HCT116 (cell line): ENCODE data around the gene ZNF486. TPM values are rescaled to one million over a fixed set of nuclear protein-coding genes. Genes with fewer than 3 reads are reported as not detected.

Experiments used
- ATAC-seq: fragments of 200-7000 bp; cut with Tn5 transposase; 2 replicates; pipeline ENCODE4 v1.9.1; 2020; ENCODE audit warnings: mild to moderate bottlenecking, moderate library complexity
- BruUV-seq: library from RNA; stranded (reverse); fragments of 400-500 nt; replicated peaks from 2 replicates; lab custom pipeline; 2021; lab: Mats Ljungman, UMichigan
- CTCF ChIA-PET: fragments of 300-600 bp; sonication (Branson Sonifier 250); formaldehyde crosslinking; loops from one replicate; lab custom pipeline; 2021; ENCODE audit warnings: antibody characterized with exemption; lab: Charles Lee
- POLR2A ChIA-PET: fragments of 300-600, 350-600 bp; sonication (Branson Sonifier 250); formaldehyde crosslinking; loops from one replicate; lab custom pipeline; 2021; ENCODE audit warnings: antibody characterized with exemption; lab: Charles Lee
- RAD21 ChIA-PET, 2 experiments: fragments of 300-600 bp; sonication (Branson Sonifier 250); formaldehyde crosslinking; loops; one replicate each; lab custom pipeline; 2023; ENCODE audit warnings: low total read pairs in 2 of 2; ENCODE audit not compliant: uncharacterized antibody in 2 of 2, unreplicated experiment in 2 of 2, low non-redundant PET in 1 of 2; lab: Charles Lee
- DNase-seq: peaks from one replicate; pipeline ENCODE4 v3.0.0-alpha.2; 2010; ENCODE audit warnings: low read depth, low spot score
- H2AFZ ChIP-seq: fragments of 200-600 bp; shearing (Covaris generic), sonication (generic); 2 replicates; pipeline ENCODE4 v1.6.1; 2017; ENCODE audit warnings: low read depth, mixed run types, mixed read lengths, antibody characterized with exemption, low read length; ENCODE audit not compliant: poor library complexity, severe bottlenecking
- H3K27ac ChIP-seq: 2 replicates; pipeline ENCODE4 v1.5.1; 2012; ENCODE audit warnings: low read depth, low read length
- H3K27me3 ChIP-seq: fragments of 200-600 bp; sonication (generic); 2 replicates; pipeline ENCODE4 v1.6.1; 2016; ENCODE audit warnings: mixed run types, low read length, mixed read lengths; ENCODE audit not compliant: insufficient read depth
- H3K36me3 ChIP-seq, 2 experiments: fragments of 200-500 bp in 1 of 2; fragments of 200-600 bp in 1 of 2; sonication (Bioruptor generic) in 1 of 2; sonication (generic) in 1 of 2; 2 replicates each; pipeline versions ENCODE4 v1.5.1 to v1.6.1; 2014 to 2016; ENCODE audit warnings: low read length in 2 of 2, inconsistent platforms in 1 of 2, mixed read lengths in 1 of 2, mixed run types in 1 of 2; ENCODE audit not compliant: insufficient read depth in 2 of 2, control insufficient read depth in 1 of 2
- H3K4me1 ChIP-seq, 2 experiments: fragments of 200-600 bp in 1 of 2; sonication (generic) in 1 of 2; 2 replicates each; pipeline versions ENCODE4 v1.5.1 to v1.6.1; 2012 to 2017; ENCODE audit warnings: low read length in 2 of 2, inconsistent platforms in 1 of 2, mild to moderate bottlenecking in 1 of 2, mixed read lengths in 1 of 2, mixed run types in 1 of 2, moderate library complexity in 1 of 2; ENCODE audit not compliant: insufficient read depth in 2 of 2, control insufficient read depth in 1 of 2
- H3K4me2 ChIP-seq: fragments of 200-600 bp; sonication (generic); 2 replicates; pipeline ENCODE4 v1.6.1; 2017; ENCODE audit warnings: mixed run types, low read length, mixed read lengths
- H3K4me3 ChIP-seq, 2 experiments: fragments of 200-600 bp in 1 of 2; sonication (generic) in 1 of 2; replicated peaks in 1 of 2; 2 replicates each; pipeline ENCODE4 v1.5.1; 2011 to 2016; ENCODE audit warnings: low read length in 2 of 2, control low read depth in 1 of 2, low read depth in 1 of 2, mild to moderate bottlenecking in 1 of 2, mixed read lengths in 1 of 2, mixed run types in 1 of 2
- H3K79me2 ChIP-seq: fragments of 200-600 bp; sonication (generic); 2 replicates; pipeline ENCODE4 v1.6.1; 2017; ENCODE audit warnings: mild to moderate bottlenecking, mixed run types, low read length, moderate library complexity, mixed read lengths; ENCODE audit not compliant: insufficient read depth
- H3K9ac ChIP-seq: fragments of 200-600 bp; sonication (generic); 2 replicates; pipeline ENCODE4 v1.6.1; 2016; ENCODE audit warnings: low read length, mixed read lengths
- H3K9me2 ChIP-seq: fragments of 200-600 bp; sonication (generic), shearing (Covaris generic); 2 replicates; pipeline ENCODE4 v1.6.1; 2017; ENCODE audit warnings: mixed run types, mild to moderate bottlenecking, moderate library complexity; ENCODE audit not compliant: insufficient read depth
- H3K9me3 ChIP-seq, 2 experiments: fragments of 200-500 bp in 1 of 2; fragments of 200-600 bp in 1 of 2; sonication (Bioruptor generic) in 1 of 2; sonication (generic) in 1 of 2; 2 replicates each; pipeline ENCODE4 v1.6.1; 2014 to 2017; ENCODE audit warnings: low read length in 2 of 2, mixed read lengths in 2 of 2, inconsistent platforms in 1 of 2, low read depth in 1 of 2, mild to moderate bottlenecking in 1 of 2, mixed run types in 1 of 2, moderate library complexity in 1 of 2; ENCODE audit not compliant: control insufficient read depth in 1 of 2, insufficient read depth in 1 of 2
- H4K20me1 ChIP-seq: fragments of 200-600 bp; sonication (generic), shearing (Covaris generic); 2 replicates; pipeline ENCODE4 v1.6.1; 2017; ENCODE audit warnings: mixed run types, mild to moderate bottlenecking, moderate library complexity; ENCODE audit not compliant: insufficient read depth
- CBX3 ChIP-seq: IDR thresholded peaks from 2 replicates; pipeline ENCODE4 v1.6.1; 2012; ENCODE audit warnings: low read depth
- EGR1 ChIP-seq: IDR thresholded peaks from 2 replicates; pipeline ENCODE4 v1.6.1; 2012; ENCODE audit warnings: low read depth
- ELF1 ChIP-seq: IDR thresholded peaks from 2 replicates; pipeline ENCODE4 v1.6.1; 2012; ENCODE audit warnings: low read depth, borderline replicate concordance
- EZH2phosphoT487 ChIP-seq: fragments of 200-600 bp; IDR thresholded peaks from 2 replicates; pipeline ENCODE4 v1.6.1; 2018; ENCODE audit warnings: antibody characterized with exemption, borderline replicate concordance
- JUND ChIP-seq: IDR thresholded peaks from 2 replicates; pipeline ENCODE4 v1.6.1; 2012
- POLR2A ChIP-seq: IDR thresholded peaks from 2 replicates; pipeline ENCODE4 v1.7.0; 2011; ENCODE audit warnings: borderline replicate concordance; ENCODE audit not compliant: insufficient read depth, insufficient read length; ENCODE audit errors: extremely low read depth
- POLR2AphosphoS5 ChIP-seq: IDR thresholded peaks from 2 replicates; pipeline ENCODE4 v1.6.1; 2011; ENCODE audit warnings: mild to moderate bottlenecking, low read depth, low read length, moderate library complexity
- SIN3A ChIP-seq: IDR thresholded peaks from 2 replicates; pipeline ENCODE4 v1.6.1; 2012; ENCODE audit warnings: low read depth
- SP1 ChIP-seq: IDR thresholded peaks from 2 replicates; pipeline ENCODE4 v1.6.1; 2012; ENCODE audit warnings: low read depth
- SRF ChIP-seq: IDR thresholded peaks from 2 replicates; pipeline ENCODE4 v1.6.1; 2012; ENCODE audit warnings: low read depth
- TCF7L2 ChIP-seq: IDR thresholded peaks from 2 replicates; pipeline ENCODE4 v1.7.0; 2011; ENCODE audit warnings: borderline replicate concordance, inconsistent platforms; ENCODE audit not compliant: insufficient read depth, insufficient read length; ENCODE audit errors: extremely low read depth
- YY1 ChIP-seq: IDR thresholded peaks from 2 replicates; pipeline ENCODE4 v1.6.1; 2011; ENCODE audit warnings: low read length, low read depth, moderate library complexity, mild to moderate bottlenecking; ENCODE audit not compliant: insufficient replicate concordance; ENCODE audit errors: extremely low read depth
- ZFX ChIP-seq: fragments of 450-650 bp; IDR thresholded peaks from 2 replicates; pipeline ENCODE4 v1.6.1; 2017
- intact Hi-C: fragments of 100-400 bp; cut with micrococcal nuclease; formaldehyde crosslinking; loops from 2 replicates; pipeline ENCODE4 v1.10.0; 2022
- total RNA-seq: library from RNA; stranded (reverse); gene quantifications from one replicate; pipeline ENCODE4 v1.2.1, GENCODE V29; 2021; ENCODE audit not compliant: unreplicated experiment
- TF ChIP-seq, protein P1 (sequence below), 3 experiments: fragments of 200-600 bp in 1 of 3; sonication (generic) in 1 of 3; IDR thresholded peaks in 2 of 3; conservative IDR thresholded peaks in 1 of 3; 2 replicates each; pipeline ENCODE4 v1.5.1; 2012 to 2017; ENCODE audit warnings: low read depth in 2 of 3, low read length in 2 of 3, antibody characterized with exemption in 1 of 3, borderline replicate concordance in 1 of 3, control low read depth in 1 of 3, mild to moderate bottlenecking in 1 of 3, mixed read lengths in 1 of 3, mixed run types in 1 of 3, moderate library complexity in 1 of 3; ENCODE audit not compliant: insufficient read depth in 1 of 3
- TF ChIP-seq, protein P2 (sequence below): IDR thresholded peaks from 2 replicates; pipeline ENCODE4 v1.6.1; 2012
- TF ChIP-seq, protein P3 (sequence below): IDR thresholded peaks from 2 replicates; pipeline ENCODE4 v1.6.1; 2012
- TF ChIP-seq, protein P4 (sequence below): IDR thresholded peaks from 2 replicates; pipeline ENCODE4 v1.6.1; 2012; ENCODE audit warnings: low read depth
- TF ChIP-seq, protein P5 (sequence below): IDR thresholded peaks from 2 replicates; pipeline ENCODE4 v1.6.1; 2011; ENCODE audit warnings: mild to moderate bottlenecking, low read length, moderate library complexity; ENCODE audit not compliant: insufficient replicate concordance; ENCODE audit errors: extremely low read depth

The ZNF486 gene
- total RNA-seq, 1 experiment from 2014 or later, result not detected

DNA sequence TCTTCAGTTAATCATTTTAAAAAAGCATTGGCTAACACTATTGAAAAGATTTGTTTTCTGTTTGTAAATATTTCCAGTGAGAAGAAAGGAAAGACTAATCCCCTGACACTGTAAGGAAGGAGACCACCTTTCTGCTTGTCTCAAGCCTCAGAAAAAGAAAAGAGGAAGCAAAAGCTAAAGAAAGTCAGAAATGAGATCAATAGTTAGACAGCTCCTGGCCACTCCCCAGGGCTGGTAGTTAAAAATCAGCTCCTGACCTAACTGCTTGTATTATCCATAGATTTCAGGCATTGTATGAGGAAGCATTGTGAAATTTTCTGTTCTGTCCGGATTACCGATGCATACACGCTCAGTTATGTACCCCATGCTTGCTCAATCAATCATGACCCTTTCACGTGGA, 76.6 kb downstream of the ZNF486 start:
- H3K9me2 ChIP-seq, result no peaks in the 10 kb centered on the region
- no peaks in the 10 kb centered on the region for H3K4me1 ChIP-seq
- ChIA-PET POLR2A (no interaction called here), RAD21 (no interaction called here), CTCF (no interaction called here)
- H4K20me1 ChIP-seq, result no peaks in the 10 kb centered on the region
- no peaks in the 10 kb centered on the region for H3K27me3 ChIP-seq
- H3K9ac ChIP-seq, result no peak overlapping the region
- no peak for TF ChIP-seq POLR2A
- TF ChIP-seq SIN3A, result no peak
- TF ChIP-seq, protein P1, sequence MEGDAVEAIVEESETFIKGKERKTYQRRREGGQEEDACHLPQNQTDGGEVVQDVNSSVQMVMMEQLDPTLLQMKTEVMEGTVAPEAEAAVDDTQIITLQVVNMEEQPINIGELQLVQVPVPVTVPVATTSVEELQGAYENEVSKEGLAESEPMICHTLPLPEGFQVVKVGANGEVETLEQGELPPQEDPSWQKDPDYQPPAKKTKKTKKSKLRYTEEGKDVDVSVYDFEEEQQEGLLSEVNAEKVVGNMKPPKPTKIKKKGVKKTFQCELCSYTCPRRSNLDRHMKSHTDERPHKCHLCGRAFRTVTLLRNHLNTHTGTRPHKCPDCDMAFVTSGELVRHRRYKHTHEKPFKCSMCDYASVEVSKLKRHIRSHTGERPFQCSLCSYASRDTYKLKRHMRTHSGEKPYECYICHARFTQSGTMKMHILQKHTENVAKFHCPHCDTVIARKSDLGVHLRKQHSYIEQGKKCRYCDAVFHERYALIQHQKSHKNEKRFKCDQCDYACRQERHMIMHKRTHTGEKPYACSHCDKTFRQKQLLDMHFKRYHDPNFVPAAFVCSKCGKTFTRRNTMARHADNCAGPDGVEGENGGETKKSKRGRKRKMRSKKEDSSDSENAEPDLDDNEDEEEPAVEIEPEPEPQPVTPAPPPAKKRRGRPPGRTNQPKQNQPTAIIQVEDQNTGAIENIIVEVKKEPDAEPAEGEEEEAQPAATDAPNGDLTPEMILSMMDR (IDR thresholded peaks at IDR 0.05 in 2 of 3, conservative IDR thresholded peaks at IDR 0.05 in 1 of 3; ENCODE audit: borderline replicate concordance in 1 of 3, insufficient read depth in 1 of 3, low read depth in 2 of 3, low read length in 2 of 3), result no peak
- no peak for TF ChIP-seq EZH2phosphoT487
- no peak for TF ChIP-seq CBX3
- TF ChIP-seq, protein P2, sequence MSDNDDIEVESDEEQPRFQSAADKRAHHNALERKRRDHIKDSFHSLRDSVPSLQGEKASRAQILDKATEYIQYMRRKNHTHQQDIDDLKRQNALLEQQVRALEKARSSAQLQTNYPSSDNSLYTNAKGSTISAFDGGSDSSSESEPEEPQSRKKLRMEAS, result no peak
- TF ChIP-seq, protein P3, sequence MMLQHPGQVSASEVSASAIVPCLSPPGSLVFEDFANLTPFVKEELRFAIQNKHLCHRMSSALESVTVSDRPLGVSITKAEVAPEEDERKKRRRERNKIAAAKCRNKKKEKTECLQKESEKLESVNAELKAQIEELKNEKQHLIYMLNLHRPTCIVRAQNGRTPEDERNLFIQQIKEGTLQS, result no peak
- no peak for TF ChIP-seq POLR2AphosphoS5
- TF ChIP-seq, protein P4, sequence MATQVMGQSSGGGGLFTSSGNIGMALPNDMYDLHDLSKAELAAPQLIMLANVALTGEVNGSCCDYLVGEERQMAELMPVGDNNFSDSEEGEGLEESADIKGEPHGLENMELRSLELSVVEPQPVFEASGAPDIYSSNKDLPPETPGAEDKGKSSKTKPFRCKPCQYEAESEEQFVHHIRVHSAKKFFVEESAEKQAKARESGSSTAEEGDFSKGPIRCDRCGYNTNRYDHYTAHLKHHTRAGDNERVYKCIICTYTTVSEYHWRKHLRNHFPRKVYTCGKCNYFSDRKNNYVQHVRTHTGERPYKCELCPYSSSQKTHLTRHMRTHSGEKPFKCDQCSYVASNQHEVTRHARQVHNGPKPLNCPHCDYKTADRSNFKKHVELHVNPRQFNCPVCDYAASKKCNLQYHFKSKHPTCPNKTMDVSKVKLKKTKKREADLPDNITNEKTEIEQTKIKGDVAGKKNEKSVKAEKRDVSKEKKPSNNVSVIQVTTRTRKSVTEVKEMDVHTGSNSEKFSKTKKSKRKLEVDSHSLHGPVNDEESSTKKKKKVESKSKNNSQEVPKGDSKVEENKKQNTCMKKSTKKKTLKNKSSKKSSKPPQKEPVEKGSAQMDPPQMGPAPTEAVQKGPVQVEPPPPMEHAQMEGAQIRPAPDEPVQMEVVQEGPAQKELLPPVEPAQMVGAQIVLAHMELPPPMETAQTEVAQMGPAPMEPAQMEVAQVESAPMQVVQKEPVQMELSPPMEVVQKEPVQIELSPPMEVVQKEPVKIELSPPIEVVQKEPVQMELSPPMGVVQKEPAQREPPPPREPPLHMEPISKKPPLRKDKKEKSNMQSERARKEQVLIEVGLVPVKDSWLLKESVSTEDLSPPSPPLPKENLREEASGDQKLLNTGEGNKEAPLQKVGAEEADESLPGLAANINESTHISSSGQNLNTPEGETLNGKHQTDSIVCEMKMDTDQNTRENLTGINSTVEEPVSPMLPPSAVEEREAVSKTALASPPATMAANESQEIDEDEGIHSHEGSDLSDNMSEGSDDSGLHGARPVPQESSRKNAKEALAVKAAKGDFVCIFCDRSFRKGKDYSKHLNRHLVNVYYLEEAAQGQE, result no peak
- TF ChIP-seq SRF, result no peak
- no peak for TF ChIP-seq EGR1
- TF ChIP-seq ZFX, result no peak
- TF ChIP-seq ELF1, result no peak
- TF ChIP-seq YY1, result no peak
- TF ChIP-seq TCF7L2, result no peak
- TF ChIP-seq SP1, result no peak
- TF ChIP-seq, protein P5, sequence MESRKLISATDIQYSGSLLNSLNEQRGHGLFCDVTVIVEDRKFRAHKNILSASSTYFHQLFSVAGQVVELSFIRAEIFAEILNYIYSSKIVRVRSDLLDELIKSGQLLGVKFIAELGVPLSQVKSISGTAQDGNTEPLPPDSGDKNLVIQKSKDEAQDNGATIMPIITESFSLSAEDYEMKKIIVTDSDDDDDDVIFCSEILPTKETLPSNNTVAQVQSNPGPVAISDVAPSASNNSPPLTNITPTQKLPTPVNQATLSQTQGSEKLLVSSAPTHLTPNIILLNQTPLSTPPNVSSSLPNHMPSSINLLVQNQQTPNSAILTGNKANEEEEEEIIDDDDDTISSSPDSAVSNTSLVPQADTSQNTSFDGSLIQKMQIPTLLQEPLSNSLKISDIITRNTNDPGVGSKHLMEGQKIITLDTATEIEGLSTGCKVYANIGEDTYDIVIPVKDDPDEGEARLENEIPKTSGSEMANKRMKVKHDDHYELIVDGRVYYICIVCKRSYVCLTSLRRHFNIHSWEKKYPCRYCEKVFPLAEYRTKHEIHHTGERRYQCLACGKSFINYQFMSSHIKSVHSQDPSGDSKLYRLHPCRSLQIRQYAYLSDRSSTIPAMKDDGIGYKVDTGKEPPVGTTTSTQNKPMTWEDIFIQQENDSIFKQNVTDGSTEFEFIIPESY, result no peak
- TF ChIP-seq JUND, result no peak
- no peak for DNase-seq
- H3K79me2 ChIP-seq, result no peaks in the 10 kb centered on the region
- no peak for ATAC-seq
- BruUV-seq, result no TSS peak
- H3K27ac ChIP-seq, result no peak overlapping the region
- H3K4me3 ChIP-seq, result no peak overlapping the region
- intact Hi-C loops, result no loop called here
- H2AFZ ChIP-seq, result no peak overlapping the region
- H3K36me3 ChIP-seq, result no peaks in the 10 kb centered on the region
- H3K4me2 ChIP-seq, result no peak overlapping the region
- peaks cover 13% of the 10 kb centered on the region in 2 experiments; a peak in 2 of 4 replicates for H3K9me3 ChIP-seq
